ENCODE measurements around the gene EFEMP2.

EFEMP2 gene

GRCh38 chr11:65857500-65857852 lies 15.1 kb downstream of the EFEMP2 start:
- TF ChIP-seq CTCF (IDR thresholded peaks at IDR 0.05; ENCODE audit: low read depth, low read length), result no peak
- peak overlapping the region; percentile 77 for H3K4me3 ChIP-seq (ENCODE audit: low read depth, low read length)
- in situ Hi-C loops (cut with HindIII; ENCODE audit: low sequenced_read_pairs), result no loop called here
- no peak for DNase-seq (ENCODE audit: low read depth, low spot score)

GRCh38 chr11:65856689-65857499 lies 15.7 kb downstream of the EFEMP2 start:
- TF ChIP-seq CTCF (IDR thresholded peaks at IDR 0.05; ENCODE audit: low read depth, low read length), result no peak
- in situ Hi-C loops (cut with HindIII; ENCODE audit: low sequenced_read_pairs), result no loop called here
- H3K4me3 ChIP-seq (ENCODE audit: low read depth, low read length), result peak overlapping the region; percentile 77
- peak; percentile 68 for DNase-seq (ENCODE audit: low read depth, low spot score)

DNA sequence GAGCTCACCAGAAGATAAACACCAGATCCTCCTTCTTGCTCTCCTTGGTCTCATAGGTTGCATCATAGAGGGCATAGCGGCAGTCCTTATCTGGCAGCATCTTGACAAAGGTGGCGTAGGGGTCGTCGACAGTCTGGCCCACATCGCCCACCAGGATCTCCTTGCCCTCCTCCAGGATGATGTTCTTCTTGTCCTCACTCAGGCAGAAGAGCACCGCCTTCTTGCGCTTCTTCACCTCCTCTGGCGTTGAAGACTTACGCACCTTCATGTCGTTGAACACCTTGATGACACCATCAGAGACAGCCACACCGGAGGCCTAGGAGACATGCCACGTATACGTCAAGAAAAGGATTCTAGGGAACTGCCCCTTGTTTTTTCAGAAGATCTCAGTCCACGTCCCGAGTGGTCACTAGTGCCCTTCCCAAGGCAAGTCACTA lies 16.7 kb downstream of the EFEMP2 start:
- DNase-seq (ENCODE audit: low read depth, low spot score), result no peak
- no peak for TF ChIP-seq CTCF (IDR thresholded peaks at IDR 0.05; ENCODE audit: low read depth, low read length)
- in situ Hi-C loops (cut with HindIII; ENCODE audit: low sequenced_read_pairs), result no loop called here
- H3K4me3 ChIP-seq (ENCODE audit: low read depth, low read length), result peak overlapping the region; percentile 77

DNA sequence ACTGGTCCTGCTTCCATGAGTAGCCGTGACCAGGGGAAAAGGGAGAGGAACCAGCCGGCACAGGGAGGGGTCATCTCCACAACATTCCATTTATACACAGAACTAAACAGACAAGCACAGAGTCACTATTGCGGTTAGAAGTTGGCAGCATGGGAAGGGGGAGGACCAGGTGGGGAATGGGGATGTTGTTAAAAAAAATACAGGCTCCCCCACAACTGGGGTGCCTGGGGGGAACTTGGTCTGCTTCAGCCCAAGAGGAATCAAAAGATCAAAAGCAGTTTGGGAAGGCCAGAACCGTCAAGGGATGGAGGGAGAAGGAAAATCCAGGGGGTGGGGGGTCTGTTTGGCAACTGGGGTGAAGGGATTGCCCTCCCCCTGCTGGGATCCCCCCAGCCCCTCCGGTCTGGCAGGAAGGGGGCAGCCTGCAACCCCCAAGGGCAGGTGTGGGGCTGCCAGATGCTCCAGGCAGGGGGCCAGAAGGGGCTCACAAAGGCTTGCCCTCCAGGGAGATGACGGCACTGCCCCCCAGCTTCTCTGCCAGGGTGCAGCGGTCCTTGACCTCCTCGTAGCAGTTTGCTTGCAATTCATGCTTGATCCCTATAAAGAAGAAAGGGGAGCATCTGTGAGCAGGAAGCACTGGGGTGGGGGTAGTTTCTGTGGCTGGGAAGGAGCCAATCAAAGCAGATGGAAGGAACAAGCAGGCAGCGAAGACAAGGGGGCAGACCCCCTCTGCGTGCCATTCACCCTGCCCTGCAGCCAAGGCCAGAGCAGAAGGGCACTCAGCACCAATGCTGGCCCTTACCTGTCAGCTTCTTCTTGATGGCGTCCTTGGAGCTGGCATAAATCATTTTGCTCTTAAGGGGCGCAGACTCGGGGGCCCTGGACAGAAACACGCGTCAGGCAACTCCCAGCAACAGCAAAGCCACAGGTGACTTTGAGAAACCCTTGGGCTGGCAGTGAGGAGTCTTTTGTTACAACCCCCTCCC lies 17.5 kb downstream of the EFEMP2 start:
- TF ChIP-seq CTCF (IDR thresholded peaks at IDR 0.05; ENCODE audit: low read depth, low read length), result no peak
- in situ Hi-C loops (cut with HindIII; ENCODE audit: low sequenced_read_pairs), result no loop called here
- H3K4me3 ChIP-seq (ENCODE audit: low read depth, low read length), result no peak overlapping the region
- DNase-seq (ENCODE audit: low read depth, low spot score), result no peak

- in situ Hi-C loops (cut with HindIII; ENCODE audit: low sequenced_read_pairs), result no loop called here
- H3K4me3 ChIP-seq (ENCODE audit: low read depth, low read length), result no peak overlapping the region
- DNase-seq (ENCODE audit: low read depth, low spot score), result no peak
- TF ChIP-seq CTCF (IDR thresholded peaks at IDR 0.05; ENCODE audit: low read depth, low read length), result no peak
Measured at GRCh38 chr11:65854161-65854592, 18.4 kb downstream of the EFEMP2 start.

DNA sequence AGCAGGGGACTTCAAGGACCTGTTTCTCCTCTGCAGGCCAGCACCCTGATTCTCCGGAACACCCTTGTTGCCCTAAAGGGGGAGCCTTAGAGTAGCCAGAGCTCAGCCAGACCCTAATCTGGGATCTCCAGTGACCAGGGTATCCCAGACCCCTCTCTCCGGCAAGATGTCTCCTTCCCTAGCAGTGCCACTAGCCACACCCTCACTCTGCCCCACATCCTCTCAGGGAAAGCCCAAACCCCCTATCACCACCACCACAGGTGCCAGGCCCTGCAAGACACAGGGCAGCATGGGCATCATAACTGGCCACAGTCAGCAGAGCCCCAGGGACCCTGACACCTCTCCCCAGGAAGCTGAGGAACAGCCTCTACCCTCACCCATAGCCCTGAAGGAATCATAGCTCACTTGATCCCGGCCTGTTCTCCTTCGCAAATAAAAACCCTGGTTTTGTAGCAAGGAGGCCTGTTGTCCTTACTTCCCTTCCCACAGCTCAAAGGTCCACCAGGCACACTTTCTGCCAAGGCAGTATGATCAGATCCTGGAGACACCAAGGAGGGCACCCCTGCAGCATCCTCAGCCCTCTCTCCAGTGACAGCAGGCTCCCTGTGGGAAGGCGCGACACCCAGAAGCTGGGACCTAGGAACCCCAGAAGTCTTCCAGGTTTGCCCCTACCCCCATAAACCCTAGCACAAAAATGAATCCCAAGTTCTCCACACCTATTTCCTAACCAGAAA lies 19.2 kb downstream of the EFEMP2 start:
- H3K4me3 ChIP-seq (ENCODE audit: low read depth, low read length), result no peak overlapping the region
- in situ Hi-C loops (cut with HindIII; ENCODE audit: low sequenced_read_pairs), result no loop called here
- TF ChIP-seq CTCF (IDR thresholded peaks at IDR 0.05; ENCODE audit: low read depth, low read length), result peak; percentile 6
- DNase-seq (ENCODE audit: low read depth, low spot score), result no peak
